T-helper 1 cell treated with Interleukin-12 subunit alpha and Interleukin-12 subunit beta and Interleukin-4 antibody, amounts not matched to agents 30 ng/mL and 1 ng/mL, for 36 hours (primary cell): ENCODE measurements around the gene PON2. TPM values are rescaled to one million over a fixed set of nuclear protein-coding genes. Genes with fewer than 3 reads are reported as not detected.
"Not testable (repeated sequence)": the region's sequence is repeated elsewhere in the genome, so short reads cannot be mapped to it uniquely, and the experiment has no call there.

Experiments
- intact Hi-C: fragments of 100-400 bp; cut with micrococcal nuclease; formaldehyde crosslinking; loops from one replicate; pipeline ENCODE4 v1.15.1; 2024
- total RNA-seq: library from RNA; stranded (reverse); gene quantifications from 2 replicates; pipeline ENCODE4 v1.2.3, GENCODE V29; 2022

The PON2 gene
- 4.6 and 5.7 TPM in 2 replicates for total RNA-seq

- intact Hi-C loops = loop anchor here (2.0 kb wide), 3 partner anchors 42 to 104 kb away; no protein-coding TSS in a partner anchor
Measured at GRCh38 chr7:95434557-95435421, at the start of gene PON2. PON2 (minus strand) TSS chr7:95435028; CDS start chr7:95434951, 77 bp downstream.

DNA sequence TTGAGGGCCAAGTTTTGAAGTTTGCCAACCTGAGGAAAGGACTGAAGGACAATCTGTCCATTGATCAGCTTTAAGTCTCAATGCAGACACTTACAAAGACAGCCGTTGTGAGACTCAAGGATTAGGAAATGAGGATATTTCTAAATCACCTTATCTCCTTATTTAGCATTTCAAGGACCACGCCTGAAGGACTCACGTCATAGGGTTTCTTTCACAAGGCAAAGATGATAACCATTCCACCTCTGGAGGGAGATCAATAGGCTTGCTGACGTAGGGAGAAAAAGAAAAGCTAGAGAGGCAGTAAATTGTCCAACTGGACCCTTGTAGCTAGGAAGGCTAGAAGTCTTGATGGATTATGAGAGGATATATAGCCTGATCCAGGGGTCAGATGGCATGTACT is 47.6 kb upstream of the PON2 start:
- intact Hi-C loops = no loop called here

DNA sequence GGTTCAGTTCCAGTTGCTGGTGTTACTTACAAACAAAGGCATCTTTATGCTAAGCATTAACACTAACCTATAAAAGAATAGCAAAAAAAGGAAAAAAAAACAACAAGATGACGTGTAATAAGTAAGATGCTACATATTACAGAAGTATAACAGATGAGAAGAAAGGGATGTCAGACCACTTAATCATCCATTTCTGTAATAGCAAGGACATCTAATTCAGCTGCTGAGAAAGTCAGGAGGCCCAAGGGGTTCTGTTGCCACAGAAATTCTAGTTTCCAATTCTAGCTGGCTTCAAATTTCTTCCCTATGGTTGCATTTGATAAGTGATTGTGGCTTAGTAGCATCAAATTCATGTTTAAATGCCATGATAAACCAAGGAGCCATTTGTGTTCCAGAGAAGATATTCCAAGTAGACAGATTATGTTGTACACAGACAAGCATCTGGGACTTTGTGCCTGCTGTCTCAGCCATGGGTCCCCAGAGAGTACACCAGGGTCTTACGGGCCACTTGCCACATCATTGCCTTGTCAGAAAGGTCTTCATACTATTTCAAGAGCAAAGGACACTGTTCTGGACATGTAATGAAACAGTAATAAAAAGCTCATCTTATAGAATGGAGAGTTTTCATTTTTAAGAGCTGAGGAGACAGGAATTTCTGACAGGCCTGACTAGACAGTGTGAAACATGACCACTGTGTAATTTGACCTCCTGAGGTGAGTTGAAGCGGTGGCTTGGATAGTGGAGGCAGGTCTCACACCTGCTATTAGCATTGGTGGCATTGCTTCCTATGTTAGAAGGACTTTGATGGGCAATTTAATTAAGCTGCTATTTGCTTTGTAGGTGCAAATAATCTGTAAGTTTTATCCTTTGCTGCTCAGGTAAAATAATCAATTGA is 46.7 kb upstream of the PON2 start:
- intact Hi-C loops = no loop called here

- intact Hi-C loops = loop anchor here (10.0 kb wide), 1 partner anchor 825 kb away; the partner anchor contains the start of gene SGCE
Measured at GRCh38 chr7:95479992-95480624, 45.3 kb upstream of the PON2 start.

DNA sequence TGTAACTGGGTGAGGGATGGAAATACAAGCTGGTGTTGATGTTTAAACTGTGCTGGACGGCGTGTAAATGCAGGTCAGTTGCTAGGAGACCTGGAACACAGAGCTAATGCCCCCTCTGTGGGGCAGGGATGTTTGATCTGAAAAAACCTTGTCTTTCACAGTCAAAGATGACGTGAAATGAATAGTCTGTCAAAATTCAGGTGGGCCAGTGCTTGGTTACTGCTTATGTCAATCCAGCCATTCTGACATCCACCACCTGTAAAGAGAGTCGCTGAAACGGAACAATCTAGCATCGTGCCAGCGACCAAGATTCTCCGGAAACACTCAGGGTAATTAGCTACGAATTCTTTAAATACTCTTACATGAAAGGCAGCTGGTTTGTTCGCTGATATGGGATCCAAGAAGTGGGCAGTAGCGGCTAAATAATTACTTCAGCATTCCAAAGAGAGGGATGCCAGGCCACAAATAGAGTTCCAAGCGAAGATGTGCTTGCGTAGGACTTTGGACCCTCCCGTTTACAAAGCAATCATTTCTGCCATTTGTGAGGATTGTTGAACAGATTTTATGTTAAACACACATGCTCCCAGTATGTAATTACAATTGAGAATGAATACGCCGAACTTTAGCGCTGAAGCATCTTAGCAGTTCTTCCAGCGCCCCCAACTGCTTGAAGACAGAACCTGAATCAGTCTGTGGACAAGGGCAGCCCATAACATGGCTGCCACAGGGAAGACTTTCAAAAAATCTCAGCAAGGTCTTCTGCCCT is 43.6 kb upstream of the PON2 start:
- intact Hi-C loops = loop anchor here (10.0 kb wide), 1 partner anchor 824 kb away; the partner anchor contains the start of gene SGCE

GRCh38 chr7:95476904-95477594 is 42.2 kb upstream of the PON2 start:
- intact Hi-C loops = loop anchor here (1.0 to 10.0 kb wide), 8 partner anchors 24 to 1028 kb away; partner anchors contain the start of genes PON2, PON3 and SGCE

DNA sequence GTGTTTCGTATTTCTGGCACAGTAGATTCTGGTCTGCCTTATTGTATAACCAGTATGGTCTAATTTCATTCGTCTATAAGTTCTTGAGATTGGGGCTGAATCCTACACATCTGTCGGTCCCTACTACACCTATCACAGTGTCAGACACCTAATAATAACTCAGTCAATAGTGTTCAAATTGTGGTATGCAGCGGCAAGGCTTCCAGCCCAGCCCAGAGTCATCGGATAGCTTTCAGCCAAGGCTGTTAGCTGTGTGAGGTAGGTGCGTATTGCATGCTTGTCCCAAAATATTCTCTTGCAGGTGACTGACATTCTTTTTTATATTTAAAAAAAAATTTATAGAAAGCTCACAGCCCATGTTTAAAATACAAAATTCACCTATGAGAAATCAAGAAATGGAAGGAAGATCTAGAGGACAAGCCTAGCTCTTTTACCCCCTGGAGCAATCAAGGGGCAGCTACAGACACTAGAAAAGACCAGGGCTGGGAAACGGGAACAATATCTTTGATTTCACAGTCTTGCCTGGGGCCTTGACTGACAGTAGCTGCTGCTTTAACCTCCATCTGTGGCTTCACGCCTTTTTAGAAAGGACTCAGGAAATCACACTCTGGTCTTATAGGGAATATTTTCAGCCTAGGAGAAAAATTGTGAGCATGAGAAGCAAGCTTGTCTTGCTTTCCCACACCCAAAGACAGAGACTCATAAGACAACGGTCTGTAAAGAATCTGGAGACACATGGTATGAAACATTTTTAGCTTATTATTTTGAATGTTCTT is 41.4 kb upstream of the PON2 start:
- intact Hi-C loops = loop anchor here (2.0 to 10.0 kb wide), 4 partner anchors 25 to 821 kb away; partner anchors contain the start of genes PON2 and SGCE

DNA sequence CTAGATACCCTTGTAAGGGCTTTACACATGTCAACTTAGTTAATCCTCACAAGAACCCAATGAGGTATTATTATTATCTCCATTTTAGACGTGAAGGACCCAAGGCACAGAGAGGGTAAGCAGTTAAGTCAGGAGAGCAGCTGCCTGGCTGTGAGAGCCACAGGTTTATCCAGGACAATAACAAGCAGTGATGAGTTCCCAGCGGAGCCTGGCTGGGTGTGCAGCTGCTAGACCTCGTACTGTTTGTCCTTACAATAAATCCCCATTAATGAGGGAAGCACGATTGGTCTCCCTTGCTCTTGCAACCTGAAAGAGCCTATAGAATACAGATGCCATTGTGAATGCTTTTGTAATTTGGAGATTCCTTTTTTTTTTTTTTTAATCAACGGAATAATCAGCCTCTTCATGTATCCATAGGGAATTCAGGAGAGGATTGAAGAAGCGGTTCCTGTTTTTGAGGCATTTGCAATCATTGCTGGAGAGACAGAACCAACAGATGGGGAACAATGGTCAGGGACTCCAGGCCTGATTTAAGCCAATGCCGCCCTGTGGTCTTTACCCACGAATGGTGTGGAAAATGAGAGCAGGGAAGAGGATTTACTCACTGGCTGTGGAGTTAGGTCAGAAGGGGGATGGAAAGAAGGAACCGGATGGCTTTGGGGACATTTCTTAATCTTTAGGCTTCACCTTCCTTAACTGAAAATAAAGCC is 38.6 kb upstream of the PON2 start:
- intact Hi-C loops = loop anchor here (10.0 kb wide), 1 partner anchor 819 kb away; the partner anchor contains the start of gene SGCE

- intact Hi-C loops = loop anchor here (10.0 kb wide), 1 partner anchor 818 kb away; the partner anchor contains the start of gene SGCE
Measured at GRCh38 chr7:95472581-95473161, 37.8 kb upstream of the PON2 start.

DNA sequence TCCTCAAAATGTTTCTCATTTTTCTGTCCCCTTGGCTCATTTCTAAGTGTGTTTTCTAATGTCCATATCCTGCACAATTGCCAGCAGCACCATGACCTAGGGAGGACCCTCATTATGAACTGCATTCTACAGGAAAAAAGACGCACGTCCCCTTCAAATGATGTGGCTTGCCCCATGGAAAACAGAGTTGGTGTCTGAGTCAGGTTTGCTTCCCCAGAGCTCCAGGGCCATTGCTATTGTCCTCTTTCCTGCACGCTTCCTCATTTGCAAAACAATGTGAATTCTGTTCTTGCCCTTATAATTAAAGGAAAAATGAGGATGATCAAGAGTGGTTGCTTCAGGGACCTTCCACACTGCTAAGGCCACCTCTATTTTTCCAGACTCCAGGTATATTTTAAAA is 36.2 kb upstream of the PON2 start:
- intact Hi-C loops = loop anchor here (10.0 kb wide), 1 partner anchor 816 kb away; the partner anchor contains the start of gene SGCE

DNA sequence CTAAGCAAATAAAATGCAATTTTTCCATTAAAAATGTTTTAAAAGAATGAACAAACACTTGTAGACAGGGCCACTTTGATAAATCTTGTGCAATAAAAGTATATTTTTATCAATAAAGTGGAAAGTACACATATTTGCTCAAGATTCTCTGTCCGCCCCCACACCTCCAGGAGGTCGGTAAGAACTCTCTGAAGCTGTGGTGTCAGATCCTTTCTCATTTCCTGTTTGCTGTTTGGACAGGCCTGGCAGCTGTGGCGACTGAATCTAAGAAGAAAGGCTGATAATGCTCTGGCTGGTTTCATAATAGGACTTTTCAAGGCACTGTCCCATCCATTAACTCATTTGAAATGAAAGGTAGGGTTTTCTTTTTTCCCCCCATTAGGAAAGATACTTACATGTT is 35.6 kb upstream of the PON2 start:
- intact Hi-C loops = loop anchor here (10.0 kb wide), 1 partner anchor 816 kb away; the partner anchor contains the start of gene SGCE

DNA sequence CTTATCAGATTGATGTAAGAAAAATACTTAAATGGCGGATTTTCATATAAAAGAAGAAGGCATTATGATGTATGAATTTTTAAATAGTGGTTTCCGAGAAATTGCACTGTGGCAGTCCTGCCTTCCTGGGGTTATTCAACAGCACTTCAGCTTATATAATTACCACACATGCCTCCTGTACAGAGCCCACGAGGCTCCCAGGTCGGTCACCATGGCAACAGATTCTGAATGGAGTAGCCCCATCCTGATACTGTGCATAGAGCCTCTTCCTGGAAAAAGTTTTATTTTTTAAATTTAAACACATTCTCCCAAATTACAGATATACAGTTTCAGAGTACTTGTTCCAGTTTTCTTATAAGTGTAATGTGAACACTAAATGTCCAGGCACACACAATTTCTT is 35.0 kb upstream of the PON2 start:
- intact Hi-C loops = loop anchor here (10.0 kb wide), 1 partner anchor 815 kb away; the partner anchor contains the start of gene SGCE

- intact Hi-C loops = no loop called here
Measured at GRCh38 chr7:95469187-95469586, 34.4 kb upstream of the PON2 start.

GRCh38 chr7:95467912-95468607 is 33.2 kb upstream of the PON2 start:
- intact Hi-C loops = no loop called here

DNA sequence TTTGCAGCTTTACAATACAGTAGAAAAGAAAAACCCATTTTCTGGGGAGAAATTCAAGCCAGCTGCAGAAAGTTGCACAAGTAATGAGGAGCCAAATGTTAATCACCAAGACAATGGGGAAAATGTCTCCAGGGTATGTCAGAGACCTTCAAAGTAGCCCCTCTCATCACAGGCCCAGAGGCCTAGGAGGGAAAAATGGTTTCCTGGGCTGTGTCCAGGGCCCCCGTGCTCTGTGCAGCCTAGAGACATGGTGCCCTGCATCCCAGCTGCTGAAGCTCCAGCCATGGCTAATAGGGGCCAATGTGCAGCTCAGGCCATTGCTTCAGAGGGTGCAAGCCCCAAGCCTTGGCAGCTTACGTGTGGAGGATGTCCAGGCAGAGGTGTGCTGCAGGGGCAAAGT is 25.8 kb upstream of the PON2 start:
- intact Hi-C loops = not testable (repeated sequence)

GRCh38 chr7:95457947-95458346 is 23.1 kb upstream of the PON2 start:
- intact Hi-C loops = no loop called here

DNA sequence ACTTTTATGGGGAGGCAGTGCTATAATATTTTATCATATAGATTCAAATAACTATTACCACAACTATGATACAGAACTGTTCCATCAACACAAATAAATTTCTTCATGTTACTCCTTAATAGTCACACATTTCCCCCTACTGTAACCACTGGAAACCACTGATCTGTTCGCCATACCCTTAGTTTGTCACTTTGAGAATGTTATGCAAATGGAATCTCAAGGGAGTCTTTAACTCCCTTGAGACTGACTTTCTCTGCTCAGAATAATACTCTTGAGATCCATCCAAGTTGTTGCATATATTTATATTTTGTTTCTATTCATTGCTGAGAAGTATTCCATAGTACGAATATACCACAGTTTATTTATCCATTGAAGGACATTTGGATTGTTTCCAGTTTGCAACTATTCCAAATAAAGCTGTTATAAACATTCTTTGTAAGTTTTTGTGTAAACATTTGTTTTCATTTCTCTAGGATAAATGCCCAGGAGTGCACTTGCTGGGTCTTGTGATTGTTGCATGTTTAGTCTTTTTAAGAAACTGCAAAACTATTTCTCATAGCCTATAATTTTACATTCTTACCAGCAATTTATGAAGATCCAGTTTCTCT is 19.7 kb upstream of the PON2 start:
- intact Hi-C loops = no loop called here
